ENCODE measurements around the gene FAM114A1.
"Not testable (repeated sequence)": the region's sequence is repeated elsewhere in the genome, so short reads cannot be mapped to it uniquely, and the experiment has no call there.

FAM114A1 gene

DNA sequence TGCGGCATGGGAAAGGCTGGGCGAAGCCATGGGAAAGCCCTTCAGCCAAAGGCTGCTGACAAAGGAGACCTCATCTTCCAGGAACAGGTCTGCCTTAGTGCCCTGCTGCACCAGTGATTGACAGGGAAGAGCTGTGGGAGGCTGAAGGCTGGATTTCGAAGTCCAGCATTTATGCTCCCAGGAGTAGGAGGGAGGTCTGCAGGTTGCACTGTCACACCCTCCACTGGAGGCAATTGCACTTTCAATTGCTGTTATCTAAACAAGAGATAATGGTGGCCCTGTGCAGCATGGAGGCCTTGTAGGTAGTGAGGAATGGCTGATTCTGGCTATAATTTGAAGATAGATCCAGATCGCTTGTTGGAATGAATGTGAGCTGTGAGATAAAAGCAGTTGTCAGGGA is 43.7 kb downstream of the FAM114A1 start:
- no peak overlapping the region for H3K4me3 ChIP-seq (ENCODE audit: low read depth, low read length)
- DNase-seq (ENCODE audit: low read depth): no peak
- TF ChIP-seq CTCF (IDR thresholded peaks at IDR 0.05; ENCODE audit: low read depth, low read length): no peak
- no peak for TF ChIP-seq POLR2A (IDR thresholded peaks at IDR 0.05; ENCODE audit: extremely low read depth, insufficient read length)
- no peak for TF ChIP-seq MAX (IDR thresholded peaks at IDR 0.05; ENCODE audit: low read depth, low read length)
- no peak for TF ChIP-seq MYC (IDR thresholded peaks at IDR 0.05; ENCODE audit: low read depth, low read length)

- no peak overlapping the region for H3K4me3 ChIP-seq (ENCODE audit: low read depth, low read length)
- no peak for DNase-seq (ENCODE audit: low read depth)
- TF ChIP-seq MYC (IDR thresholded peaks at IDR 0.05; ENCODE audit: low read depth, low read length): no peak
- TF ChIP-seq POLR2A (IDR thresholded peaks at IDR 0.05; ENCODE audit: extremely low read depth, insufficient read length): no peak
Measured at GRCh38 chr4:38914854-38915253, 47.2 kb downstream of the FAM114A1 start.

DNA sequence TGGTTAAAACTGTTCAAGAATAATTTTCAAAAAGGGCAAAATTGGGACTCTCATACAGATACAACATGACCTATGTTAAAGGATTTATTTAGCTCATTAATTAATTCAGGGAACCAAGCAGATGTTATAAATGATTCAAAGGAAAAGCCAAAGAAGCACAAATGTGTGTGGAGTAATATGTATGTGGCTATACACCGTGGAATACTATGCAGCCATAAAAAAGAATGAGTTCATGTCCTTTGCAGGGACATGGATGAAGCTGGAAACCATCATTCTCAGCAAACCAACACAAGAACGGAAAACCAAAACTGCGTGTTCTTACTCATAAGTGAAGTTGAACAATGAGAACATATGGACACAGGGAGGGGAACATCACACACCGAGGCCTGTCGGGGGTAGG is 48.7 kb downstream of the FAM114A1 start:
- not testable (repeated sequence) for H3K4me3 ChIP-seq (ENCODE audit: low read depth, low read length); DNase-seq (ENCODE audit: low read depth)

GRCh38 chr4:38917481-38918025 is 49.9 kb downstream of the FAM114A1 start:
- no peak overlapping the region for H3K4me3 ChIP-seq (ENCODE audit: low read depth, low read length)
- TF ChIP-seq MYC (IDR thresholded peaks at IDR 0.05; ENCODE audit: low read depth, low read length) (no peak), CTCF (IDR thresholded peaks at IDR 0.05; ENCODE audit: low read depth, low read length) (no peak)
- DNase-seq (ENCODE audit: low read depth): no peak

- TF ChIP-seq MYC (IDR thresholded peaks at IDR 0.05; ENCODE audit: low read depth, low read length): no peak
- no peak for TF ChIP-seq MAX (IDR thresholded peaks at IDR 0.05; ENCODE audit: low read depth, low read length)
- TF ChIP-seq CTCF (IDR thresholded peaks at IDR 0.05; ENCODE audit: low read depth, low read length): no peak
- TF ChIP-seq POLR2A (IDR thresholded peaks at IDR 0.05; ENCODE audit: extremely low read depth, insufficient read length): no peak
- no peak for DNase-seq (ENCODE audit: low read depth)
- H3K4me3 ChIP-seq (ENCODE audit: low read depth, low read length): no peak overlapping the region
Measured at GRCh38 chr4:38919494-38919893, 51.9 kb downstream of the FAM114A1 start.

DNA sequence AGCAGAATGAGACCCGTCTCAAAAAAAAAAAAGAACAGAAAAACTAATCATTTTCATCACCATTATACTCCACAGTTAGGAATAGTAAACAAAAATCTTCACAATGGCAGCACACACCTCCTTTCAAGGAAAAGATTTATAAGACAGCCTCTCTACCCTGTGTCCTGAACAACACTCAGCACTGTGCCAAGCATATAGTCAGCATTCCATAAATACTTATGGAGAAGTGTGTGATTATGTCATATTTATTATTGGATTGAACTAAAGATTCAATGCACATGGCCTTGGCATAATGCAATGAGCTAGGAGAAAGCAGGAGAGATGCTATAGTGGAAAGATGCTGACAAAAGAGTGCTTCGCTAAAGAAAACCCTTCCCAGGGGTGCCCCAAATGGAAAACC is 52.6 kb downstream of the FAM114A1 start:
- H3K4me3 ChIP-seq (ENCODE audit: low read depth, low read length): no peak overlapping the region
- TF ChIP-seq MYC (IDR thresholded peaks at IDR 0.05; ENCODE audit: low read depth, low read length): no peak
- no peak for TF ChIP-seq MAX (IDR thresholded peaks at IDR 0.05; ENCODE audit: low read depth, low read length)
- no peak for TF ChIP-seq POLR2A (IDR thresholded peaks at IDR 0.05; ENCODE audit: extremely low read depth, insufficient read length)
- TF ChIP-seq CTCF (IDR thresholded peaks at IDR 0.05; ENCODE audit: low read depth, low read length): no peak
- no peak for DNase-seq (ENCODE audit: low read depth)

DNA sequence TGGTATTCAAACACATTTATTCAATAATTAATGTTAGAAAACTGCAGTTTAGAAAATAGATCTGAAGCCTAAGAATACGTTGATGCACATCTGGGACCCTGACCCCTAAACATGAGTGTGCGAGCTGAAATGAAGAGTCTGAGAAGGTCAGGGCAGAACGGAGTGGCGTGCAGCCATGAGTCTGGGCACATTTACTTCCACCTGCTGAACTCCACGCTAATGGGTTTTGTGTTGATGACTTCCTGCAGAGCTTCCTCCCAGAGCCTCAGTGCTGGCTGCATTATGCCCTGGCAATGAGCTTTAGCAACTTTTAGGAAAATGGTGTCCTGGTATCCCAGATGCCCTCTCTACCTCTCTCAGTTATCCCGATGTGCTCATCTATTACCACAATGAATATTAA is 53.1 kb downstream of the FAM114A1 start:
- TF ChIP-seq MYC (IDR thresholded peaks at IDR 0.05; ENCODE audit: low read depth, low read length): no peak
- TF ChIP-seq POLR2A (IDR thresholded peaks at IDR 0.05; ENCODE audit: extremely low read depth, insufficient read length): no peak
- TF ChIP-seq MAX (IDR thresholded peaks at IDR 0.05; ENCODE audit: low read depth, low read length): no peak
- TF ChIP-seq CTCF (IDR thresholded peaks at IDR 0.05; ENCODE audit: low read depth, low read length): no peak
- no peak overlapping the region for H3K4me3 ChIP-seq (ENCODE audit: low read depth, low read length)
- no peak for DNase-seq (ENCODE audit: low read depth)
